ENCODE results near the gene MED8.
"Not testable (repeated sequence)": the region's sequence is repeated elsewhere in the genome, so short reads cannot be mapped to it uniquely, and the experiment has no call there.

Gene MED8

DNA sequence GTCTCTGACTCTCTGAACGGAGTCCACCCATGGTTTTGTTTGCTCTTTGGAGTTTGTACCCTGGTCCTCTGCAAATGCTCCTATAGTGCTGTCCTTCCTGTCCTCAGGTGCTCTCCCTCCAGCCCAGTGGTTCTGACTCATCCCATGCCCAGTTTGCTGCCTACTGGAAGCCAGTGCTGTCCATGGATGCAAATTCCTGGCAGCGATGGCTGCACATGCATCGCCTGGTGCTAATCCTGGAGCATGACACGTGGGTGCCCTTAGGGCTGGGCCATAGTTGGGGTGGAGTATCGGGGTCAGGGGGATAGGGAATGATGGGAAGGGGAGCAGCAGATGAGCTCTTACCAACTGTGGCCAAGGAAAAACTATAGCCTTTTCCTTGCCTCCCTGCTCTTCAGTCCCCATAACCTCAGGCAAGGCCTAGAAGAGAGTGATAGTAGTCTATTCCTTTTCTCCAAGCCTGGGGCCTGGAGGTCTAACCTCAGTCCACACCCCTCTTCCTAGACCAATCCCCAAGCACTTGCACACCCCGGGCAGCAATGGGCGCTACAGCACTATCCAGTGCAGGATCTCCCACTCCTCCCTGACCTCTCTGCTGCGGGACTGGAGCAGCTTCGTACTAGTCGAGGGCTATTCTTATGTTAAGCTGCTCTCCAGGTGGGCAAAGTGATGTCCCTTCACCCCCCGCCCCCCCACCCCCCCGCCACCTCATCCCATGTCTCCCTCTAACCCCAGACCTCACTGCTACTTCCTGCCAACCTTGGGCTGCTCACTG lies 32.6 kb upstream of the MED8 start:
- no peak for DNase-seq

- DNase-seq, result no peak
These were observed 31.8 kb upstream of the MED8 start for GRCh38 chr1:43421396-43421795.

DNA sequence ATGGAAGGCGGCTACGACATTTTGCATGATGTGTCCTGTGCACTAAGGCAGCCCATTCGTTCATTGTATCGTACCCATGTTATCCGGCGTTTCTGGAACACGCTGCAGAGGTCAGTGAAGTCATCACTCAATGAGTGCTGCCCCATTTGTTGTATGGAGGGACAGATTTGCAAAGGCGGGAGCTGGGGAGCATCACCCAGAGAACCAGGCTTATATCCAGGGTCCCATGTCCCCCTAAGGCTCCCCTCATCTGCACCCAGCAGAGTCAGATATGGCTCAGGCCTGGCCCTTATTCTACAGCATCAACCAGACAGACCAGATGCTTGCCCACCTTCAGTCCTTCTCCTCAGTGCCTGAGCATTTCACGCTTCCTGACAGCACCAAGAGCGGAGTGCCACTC lies 31.3 kb upstream of the MED8 start:
- DNase-seq, result no peak

GRCh38 chr1:43419627-43420425 lies 30.2 kb upstream of the MED8 start:
- no peak for DNase-seq

- no peak for DNase-seq
These were observed 29.3 kb upstream of the MED8 start for GRCh38 chr1:43418858-43419257.

- DNase-seq, result no peak
These were observed 26.3 kb upstream of the MED8 start for GRCh38 chr1:43415901-43416300.

GRCh38 chr1:43414634-43415223 lies 25.1 kb upstream of the MED8 start:
- peak; percentile 39 for DNase-seq

DNA sequence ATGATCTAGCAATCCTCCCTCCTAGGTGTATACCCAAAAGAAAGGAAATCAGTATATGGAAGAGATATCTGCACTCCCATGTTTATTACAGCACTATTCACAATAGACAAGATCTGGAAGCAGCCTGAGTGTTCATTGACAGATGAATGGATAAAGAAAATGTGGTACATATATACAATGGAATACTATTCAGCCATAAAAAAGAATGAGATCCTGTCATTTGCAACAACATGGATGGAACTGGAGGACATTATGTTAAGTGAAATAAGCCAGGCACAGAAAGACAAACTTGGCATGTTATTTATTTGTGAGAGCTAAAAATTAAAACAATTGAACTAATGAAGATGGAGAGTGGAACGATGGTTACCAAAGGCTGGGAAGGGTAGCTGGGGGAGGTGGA lies 23.8 kb upstream of the MED8 start:
- DNase-seq, result not testable (repeated sequence)

GRCh38 chr1:43410571-43410970 lies 21.0 kb upstream of the MED8 start:
- DNase-seq, result no peak

GRCh38 chr1:43405876-43406234 lies 16.3 kb upstream of the MED8 start:
- no peak for DNase-seq

- DNase-seq, result no peak
These were observed 15.7 kb upstream of the MED8 start for GRCh38 chr1:43405219-43405875.

DNA sequence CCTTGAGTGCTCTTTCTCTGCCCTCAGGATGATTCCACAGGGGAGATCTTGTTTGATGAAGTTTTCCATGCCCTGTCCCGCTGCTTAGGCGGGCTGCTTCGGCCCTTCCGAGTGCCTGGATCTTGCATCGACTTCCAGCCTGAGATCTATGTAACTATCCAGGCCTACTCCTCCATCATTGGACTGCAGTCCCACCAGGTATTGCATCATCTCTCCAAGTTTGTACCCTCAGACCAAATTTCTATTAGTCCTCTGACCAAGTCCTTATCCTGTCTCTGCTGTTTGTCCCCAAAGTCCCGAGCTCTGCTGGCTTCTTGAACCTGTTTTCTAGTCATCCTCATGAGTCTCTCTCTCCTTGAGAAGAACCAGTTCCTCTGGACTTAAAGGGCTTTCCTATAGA lies 14.8 kb upstream of the MED8 start:
- DNase-seq, result no peak

- DNase-seq, result no peak
These were observed 12.7 kb upstream of the MED8 start for GRCh38 chr1:43402089-43402865.

GRCh38 chr1:43400441-43400840 lies 10.8 kb upstream of the MED8 start:
- not testable (repeated sequence) for DNase-seq

DNA sequence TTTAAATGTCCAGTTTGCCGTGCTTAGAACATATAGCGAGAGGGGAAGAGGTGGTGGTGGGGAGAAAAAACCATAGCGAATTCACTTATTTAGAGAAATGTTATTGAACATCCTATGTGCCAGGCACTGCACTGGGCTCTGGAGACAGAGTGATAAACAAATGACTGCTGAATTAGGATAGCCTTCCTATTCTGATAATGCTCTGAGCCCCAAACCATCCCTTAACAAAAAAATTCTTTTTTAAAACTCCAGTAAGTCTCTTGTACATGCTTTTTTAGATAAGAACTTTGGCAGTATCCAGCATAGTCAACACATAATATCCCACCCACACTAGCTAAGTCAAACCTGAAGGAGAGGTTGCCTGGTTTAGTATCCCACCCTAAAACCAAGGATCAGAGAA lies 8.6 kb upstream of the MED8 start:
- DNase-seq, result no peak

GRCh38 chr1:43396059-43396458 lies 6.5 kb upstream of the MED8 start:
- DNase-seq, result no peak

DNA sequence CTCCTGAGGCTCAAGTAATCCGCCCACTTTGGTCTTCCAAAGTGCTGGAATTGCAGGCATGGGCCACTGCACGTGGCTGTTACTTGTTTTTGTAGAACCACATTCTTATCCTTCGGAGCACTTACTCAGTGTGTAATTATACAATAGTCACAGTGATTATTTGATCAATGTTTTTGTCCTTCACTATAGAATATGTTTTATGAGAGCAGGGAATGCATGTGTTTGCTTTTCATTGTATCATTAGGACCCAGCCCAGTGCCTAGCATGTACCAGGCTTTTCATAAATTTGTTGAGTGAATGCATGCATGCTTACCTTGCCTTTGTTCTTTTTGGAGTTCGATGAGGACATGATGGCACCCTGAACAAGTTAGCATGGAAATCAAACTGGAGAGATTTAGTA lies 5.9 kb upstream of the MED8 start:
- DNase-seq, result no peak

DNA sequence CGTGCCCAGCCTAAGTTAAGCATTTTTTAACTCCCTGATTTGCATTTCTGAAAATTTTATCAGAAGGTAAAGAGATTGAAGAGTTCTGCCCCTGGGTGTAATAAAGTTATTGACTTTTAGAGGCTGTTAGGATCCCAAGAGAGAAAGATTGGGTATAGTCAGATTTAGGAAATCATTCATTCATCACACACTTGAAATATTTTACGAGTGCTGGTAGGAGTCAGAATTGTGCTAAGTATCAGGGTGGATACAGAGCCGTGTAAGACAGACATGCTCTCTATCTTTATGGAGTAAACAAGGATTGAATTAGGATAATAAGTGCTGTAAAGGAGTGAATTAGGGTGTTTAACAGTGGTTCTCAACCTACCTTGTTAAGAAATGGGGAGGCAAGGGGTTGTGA lies 3.1 kb upstream of the MED8 start:
- DNase-seq, result no peak

GRCh38 chr1:43388613-43389012 lies 987 bp downstream of the MED8 start:
- DNase-seq, result no peak

- DNase-seq, result no peak
These were observed 1.5 kb downstream of the MED8 start for GRCh38 chr1:43387976-43388599.

- DNase-seq, result no peak
These were observed 2.9 kb downstream of the MED8 start for GRCh38 chr1:43386676-43387075.

DNA sequence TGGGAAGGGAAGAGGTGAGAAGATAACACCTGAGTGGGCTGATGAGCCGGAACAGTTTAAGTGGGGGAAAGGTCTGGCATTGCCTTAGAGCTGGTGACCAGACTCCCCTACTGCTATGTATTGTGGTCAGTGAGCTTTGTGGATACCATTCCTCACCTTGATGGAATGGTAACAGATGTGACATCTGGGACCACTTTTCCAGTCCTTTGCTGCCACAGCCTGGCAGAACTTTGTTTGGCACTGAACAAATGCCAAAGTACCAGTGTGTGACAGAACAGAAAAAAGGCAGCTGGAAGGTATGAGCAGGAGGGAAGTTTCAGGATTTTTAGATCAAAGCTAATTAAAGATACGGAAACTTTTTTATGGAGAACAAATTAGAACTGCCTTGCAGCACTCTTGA lies 6.2 kb downstream of the MED8 start:
- DNase-seq, result no peak
